GM19239 (cell line): ENCODE data around the gene CDKAL1.
A peak's percentile ranks its signal among the peaks of the same experiment; 100 is the strongest.
"Not testable (repeated sequence)": the region's sequence is repeated elsewhere in the genome, so short reads cannot be mapped to it uniquely, and the experiment has no call there.

Source experiments
- DNase-seq: peaks from one replicate; pipeline ENCODE4 v3.0.0; 2011; ENCODE audit warnings: low spot score; ENCODE audit not compliant: insufficient read length
- FAIRE-seq: peaks from 2 replicates; lab custom pipeline; 2011; peaks lifted over from hg19 to GRCh38; lab: Jason Lieb, UNC

Gene CDKAL1

DNA sequence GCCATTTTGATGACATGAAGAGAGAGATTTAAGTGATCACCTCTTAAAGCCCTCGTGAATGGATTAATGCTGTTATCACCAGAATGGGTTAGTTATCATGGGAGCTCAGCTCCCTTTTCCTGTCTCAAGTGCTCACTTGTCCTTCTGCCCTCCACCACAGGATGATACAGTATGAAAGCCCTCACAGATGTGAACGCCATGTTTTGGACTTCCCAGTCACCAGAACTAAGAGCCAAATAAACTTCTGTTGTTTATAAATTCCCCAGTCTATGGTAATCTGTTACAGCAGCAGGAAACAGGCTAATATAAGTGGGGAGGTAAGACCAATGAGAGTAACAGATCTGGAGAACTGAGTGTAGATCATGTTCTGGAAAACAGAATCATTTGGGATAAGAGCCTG, 493.2 kb downstream of the CDKAL1 start:
- FAIRE-seq (no peak), DNase-seq (no peak)

DNA sequence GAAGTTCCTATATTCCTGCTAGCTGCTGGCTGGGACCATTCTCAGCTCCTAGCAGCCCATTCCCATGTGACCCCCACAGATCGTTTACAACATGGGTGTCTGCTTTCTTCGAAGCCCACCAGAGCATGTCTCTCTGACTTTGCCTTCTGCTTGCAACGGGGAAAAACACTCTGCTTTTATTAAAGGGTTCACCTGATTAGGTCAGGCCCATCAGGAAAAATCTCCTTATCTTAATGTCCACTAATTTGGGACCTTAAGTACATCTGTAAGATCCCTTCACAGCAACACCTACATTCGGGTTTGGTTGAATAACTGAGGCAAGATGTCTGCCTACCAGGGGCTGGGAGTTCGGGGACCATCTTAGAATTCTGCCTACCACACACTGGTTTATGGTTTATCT, 496.9 kb downstream of the CDKAL1 start:
- FAIRE-seq, result no peak
- no peak for DNase-seq

DNA sequence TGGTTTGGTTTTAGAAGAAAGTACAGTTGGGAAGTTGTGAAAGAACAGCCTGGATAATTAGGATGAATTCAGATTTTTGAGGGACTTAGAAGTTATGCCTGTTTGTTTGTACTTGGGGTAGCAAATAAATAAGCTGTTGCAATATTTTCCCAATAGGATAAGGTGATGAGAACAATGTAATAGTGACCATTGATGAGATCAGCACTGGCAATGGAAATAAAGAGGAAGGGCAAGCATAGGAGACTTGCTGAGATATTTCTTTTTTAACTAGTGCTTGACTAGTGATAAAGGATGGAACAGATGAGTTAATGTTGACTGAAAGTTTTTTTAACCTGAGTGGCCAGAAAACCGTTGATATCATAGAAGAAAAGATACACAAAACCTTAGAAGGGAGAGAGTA, 498.8 kb downstream of the CDKAL1 start:
- no peak for DNase-seq
- FAIRE-seq, result no peak

DNA sequence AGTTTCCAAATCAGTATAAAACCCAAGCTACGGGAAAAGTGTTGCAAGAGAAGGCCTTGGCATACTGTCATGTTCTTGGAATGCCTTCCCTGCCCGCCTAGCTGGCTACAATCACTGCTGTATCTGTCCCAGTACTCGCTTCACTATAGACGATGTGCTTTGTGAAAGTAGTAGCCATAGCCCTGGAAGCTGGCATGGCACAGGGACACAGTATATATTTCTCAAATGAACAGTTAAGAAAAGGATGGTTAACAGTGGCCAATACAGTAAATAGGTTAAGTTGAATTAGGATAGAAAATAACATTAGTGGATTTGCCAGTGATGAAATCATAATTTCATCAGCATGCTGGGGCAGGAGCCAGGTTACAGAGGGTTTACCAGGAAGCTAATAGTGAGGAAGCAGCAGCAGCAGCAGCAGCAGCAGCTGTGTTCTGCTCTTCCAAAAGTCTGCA, 499.3 kb downstream of the CDKAL1 start:
- FAIRE-seq, result no peak
- DNase-seq, result no peak

DNA sequence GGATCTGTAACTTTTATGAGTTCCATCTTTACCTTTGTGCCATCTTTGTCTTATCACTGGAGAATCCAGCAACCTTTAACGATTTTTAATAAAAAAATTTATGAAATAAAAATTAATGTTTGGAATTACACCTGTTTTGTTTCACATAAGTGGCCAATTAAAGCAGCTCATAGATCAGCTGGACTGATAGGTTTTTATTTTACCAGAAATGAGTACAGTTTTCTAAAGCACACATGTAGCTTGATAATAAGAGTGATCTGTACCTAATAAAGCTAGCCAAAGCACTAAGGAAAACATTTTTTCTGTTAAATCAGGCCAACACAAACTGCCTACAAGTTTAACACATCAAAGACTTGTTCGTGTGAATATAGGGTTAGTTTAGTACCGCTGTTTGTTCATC, 500.1 kb downstream of the CDKAL1 start:
- DNase-seq, result no peak
- no peak for FAIRE-seq

DNA sequence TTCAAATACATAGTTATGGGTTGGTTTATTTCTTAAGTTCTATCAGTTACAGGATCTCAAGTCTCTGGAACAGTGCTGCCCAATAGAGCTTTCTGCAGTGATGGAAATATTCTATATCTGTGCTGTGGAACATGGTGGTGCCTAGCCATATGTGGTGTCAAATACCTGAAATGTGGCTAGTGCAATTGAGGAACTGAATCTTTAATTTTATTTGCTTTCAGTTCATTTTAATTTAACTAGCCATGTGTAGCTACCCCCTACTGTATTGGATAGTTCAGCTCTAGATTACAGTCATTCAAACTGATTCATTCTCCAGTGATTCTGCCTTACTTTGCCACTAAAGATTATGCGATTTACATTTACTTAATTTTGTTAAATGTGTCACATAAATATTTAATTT, 503.2 kb downstream of the CDKAL1 start:
- DNase-seq, result no peak
- FAIRE-seq, result no peak

DNA sequence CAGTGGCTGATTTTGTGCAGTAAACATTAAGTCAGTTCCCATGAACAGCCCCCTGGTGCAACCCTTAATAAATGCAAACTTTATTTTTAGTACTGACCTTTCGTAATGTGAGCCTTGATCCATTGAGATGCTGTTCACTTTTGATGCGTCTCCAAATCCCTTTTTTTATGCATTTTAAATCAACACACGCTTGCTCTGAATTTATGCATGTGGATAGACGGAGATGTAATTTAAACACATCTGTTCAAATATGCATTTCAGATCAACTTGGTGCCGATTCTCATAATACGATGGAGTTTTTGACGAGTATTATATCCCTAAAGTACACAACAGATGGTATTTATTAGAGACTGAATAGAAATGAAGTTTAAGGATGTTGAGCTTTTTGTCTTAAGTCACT, 505.7 kb downstream of the CDKAL1 start:
- DNase-seq, result no peak
- FAIRE-seq, result no peak

DNA sequence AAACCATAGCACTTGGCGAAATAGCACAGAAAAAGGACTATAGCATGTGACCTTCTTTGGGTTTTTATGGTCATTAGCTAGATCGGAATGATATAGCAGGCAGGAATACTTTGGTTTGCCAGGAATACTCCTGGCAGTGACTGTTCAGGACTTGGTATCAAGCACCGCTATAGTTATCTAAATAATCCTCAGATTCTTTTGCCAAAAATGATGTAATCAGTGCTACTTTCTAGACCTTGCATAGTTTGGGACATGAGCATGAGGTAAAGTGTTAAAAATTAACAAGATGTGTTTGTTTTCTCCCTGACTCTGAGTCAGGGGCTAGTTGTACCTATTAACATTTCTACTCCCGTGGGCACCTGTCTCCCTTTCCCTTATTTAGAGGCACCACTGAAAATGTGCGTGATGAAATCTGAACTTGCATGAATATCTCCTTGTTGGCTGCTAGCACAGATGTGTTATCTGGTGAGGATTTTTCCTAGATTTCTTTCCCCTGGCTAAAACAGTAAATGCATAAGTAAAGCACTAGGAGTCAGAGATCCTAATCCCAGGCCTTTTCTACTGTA, 511.0 kb downstream of the CDKAL1 start:
- DNase-seq (no peak), FAIRE-seq (no peak)

DNA sequence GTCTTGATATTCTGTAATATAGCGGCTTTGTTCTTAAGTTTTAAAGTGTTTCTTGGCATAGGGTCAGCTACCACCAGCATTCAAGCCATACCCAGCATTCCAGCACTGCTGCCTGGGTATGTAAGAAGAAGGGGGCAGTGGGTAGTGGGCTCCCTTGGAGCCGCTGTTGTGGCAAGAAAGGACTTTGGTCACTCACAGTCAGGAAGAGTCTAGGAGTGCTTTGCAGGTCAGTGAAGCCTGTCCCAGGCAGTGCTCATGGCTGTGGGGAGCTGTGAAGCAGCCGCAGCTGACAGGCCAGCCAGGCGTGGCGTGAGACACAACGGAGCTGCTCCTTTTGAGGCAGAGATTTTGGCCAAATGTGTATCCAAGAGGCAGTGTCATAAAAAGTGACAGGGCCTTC, 512.0 kb downstream of the CDKAL1 start:
- no peak for FAIRE-seq
- no peak for DNase-seq

DNA sequence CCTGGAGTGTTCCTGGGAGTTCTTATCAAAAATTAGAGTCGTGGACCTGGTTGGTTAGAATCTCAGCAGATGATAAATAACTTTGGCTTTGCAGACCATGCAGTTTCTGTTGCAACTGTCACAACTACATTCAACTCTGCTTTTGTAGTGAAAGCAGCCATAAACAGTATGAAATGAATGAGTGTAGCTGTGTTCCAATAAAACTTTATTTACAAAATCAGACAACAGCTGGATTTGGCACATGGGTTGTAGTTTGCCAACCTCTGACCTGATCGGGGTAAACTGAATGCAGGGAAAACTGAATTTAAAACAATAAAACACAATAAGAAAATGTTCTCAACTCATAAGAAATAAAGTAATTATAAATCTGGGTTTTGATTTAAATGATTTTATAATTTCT, 513.8 kb downstream of the CDKAL1 start:
- FAIRE-seq (no peak), DNase-seq (no peak)

DNA sequence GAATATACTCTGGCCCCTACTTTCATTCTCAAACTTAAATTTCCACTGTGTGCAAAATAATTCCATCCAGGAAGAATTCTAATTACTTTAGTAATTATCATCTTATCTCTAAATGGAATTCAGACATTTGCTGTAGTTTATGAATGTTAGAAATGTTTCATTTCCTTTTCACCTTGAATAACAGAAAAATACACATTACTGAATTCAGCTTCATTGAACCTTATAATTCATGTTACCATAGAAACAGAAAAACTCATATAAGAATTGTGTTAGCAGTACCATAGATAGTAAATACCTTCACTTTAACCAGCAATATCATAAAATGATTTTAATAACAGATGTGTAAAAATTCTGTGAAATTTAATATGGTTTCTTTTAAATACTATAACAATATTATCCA, 514.9 kb downstream of the CDKAL1 start:
- FAIRE-seq, result no peak
- DNase-seq, result no peak

DNA sequence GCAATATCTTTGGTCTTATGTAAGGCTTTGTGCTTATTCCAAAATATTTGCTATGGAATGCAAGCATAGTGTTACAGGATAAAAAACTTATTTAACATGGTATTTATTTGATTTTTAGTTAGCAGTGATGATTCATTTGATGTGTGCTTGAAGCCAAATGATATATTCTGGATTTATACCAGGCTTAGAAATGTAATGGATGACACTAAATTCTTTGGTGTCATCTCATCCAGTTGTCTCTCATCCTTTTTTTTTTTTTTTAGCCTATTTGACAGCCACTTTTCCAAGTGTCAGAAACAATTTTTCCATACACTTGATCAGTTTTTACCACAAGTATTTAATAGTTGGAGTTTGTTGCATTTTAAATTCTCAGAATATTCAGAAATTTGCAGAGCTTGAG, 515.3 kb downstream of the CDKAL1 start:
- FAIRE-seq, result no peak
- no peak for DNase-seq

DNA sequence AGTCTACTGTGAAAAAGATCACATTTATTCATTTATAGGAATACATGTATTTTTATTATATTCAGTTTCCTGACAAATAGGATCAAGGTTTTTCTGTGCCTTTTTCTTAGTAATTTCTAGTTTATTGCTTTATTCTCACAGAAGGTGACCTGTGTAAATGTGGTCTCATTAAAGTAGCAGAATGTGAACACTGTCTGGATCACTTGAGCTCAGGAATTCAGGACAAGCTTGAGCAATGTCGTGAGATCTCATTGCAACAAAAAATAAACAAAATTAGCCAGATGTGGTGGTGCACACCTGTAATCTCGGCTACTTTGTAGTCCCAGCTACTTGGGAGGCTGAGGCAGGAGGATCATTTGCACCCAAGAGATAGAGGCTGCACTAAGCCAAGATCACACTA, 516.7 kb downstream of the CDKAL1 start:
- FAIRE-seq, result no peak
- no peak for DNase-seq

DNA sequence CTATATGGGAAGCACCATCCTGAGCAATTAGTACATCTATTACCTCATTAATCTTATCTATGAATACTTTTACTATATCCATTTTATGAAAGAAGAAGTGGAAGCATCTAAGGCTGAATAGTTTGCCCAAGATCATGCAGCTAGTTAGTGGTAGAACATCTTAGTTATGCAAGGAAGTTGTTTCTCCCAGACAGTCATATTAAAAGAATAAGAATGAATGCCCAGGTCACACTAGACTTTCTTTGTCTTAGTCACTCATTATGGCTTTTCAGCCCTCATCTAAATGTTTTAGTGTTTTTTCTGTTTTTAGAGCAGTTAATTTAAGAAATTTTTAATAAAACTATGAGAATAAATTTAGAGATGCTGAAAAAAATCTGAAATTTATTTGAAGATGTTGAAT, 517.5 kb downstream of the CDKAL1 start:
- DNase-seq, result no peak
- FAIRE-seq, result no peak

DNA sequence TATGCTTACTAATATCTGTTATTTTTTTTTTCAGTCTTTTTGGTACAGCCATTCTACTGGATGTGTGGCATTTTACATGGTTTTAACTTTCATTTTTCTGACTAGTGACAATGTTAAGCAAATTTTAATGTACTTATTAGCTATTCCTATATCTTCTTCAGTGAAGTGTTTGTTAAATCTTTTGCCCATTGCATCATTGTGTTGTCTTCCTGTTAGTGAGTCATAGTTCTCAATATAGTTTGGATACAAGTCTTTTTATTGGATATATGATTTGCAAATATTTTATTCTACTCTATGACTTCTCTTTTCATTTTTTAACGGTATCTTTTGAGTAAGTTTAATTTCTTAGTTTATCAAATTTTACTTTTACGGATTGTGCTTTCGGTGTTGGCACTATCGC, 519.4 kb downstream of the CDKAL1 start:
- FAIRE-seq (no peak), DNase-seq (no peak)

DNA sequence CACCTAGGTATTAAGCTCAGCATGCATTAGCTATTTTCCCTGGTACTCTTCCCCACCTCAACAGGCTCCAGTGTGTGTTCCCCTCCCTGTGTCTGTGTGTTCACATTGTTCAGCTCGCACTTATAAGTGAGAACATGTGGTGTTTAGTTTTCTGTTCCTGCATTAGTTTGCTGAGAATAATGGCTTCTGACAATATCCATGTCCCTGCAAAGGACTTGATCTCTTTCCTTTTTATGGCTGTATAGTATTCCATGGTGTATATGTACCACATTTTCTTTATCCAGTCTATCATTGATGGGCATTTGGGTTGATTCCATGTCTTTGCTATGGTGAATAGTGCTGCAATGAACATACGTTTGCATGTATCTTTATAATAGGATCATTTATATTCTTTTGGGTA, 521.2 kb downstream of the CDKAL1 start:
- not testable (repeated sequence) for DNase-seq, FAIRE-seq

DNA sequence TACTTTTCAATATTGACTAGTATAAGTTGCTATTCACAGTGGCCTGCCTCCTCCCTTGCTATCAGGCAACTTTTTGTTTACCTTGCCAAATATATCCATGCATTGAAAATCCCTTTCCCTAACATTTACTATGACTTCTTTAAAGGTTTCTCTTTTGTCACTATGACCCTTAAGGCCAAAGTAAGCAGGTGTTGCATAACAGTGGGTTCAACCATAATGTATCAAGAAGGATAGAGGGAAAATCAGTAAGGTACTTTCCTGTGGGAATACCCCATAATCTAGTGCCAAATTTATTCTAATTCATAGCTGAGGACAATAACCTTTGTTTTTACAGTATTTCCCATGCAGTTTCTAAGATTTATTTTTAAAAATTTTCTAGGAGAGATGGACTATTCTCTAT, 527.6 kb downstream of the CDKAL1 start:
- no peak for DNase-seq
- FAIRE-seq, result no peak

DNA sequence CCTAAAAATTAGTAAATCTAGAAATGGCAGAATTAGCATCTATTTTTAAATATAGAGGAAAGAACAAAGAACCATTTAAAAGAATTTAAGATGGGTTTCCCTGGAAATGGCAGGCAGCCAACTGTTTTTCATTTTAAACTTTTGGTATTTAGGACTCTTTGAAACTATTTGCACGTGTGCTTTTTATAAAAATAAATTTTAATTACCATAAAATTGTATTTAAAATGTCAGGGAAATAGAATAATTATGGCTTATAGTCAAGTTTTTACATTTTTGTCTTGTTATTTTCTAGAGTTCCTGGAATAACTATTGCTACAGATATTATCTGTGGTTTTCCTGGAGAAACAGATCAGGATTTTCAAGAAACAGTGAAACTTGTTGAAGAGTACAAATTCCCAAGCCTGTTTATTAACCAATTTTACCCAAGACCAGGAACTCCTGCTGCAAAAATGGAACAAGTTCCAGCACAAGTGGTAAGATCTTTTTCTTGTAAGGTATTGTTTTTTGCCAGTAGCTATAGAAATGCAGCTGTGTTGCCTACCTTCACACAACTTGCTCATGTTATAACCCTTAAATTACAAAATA, 530.6 kb downstream of the CDKAL1 start:
- no peak for FAIRE-seq
- DNase-seq, result no peak

DNA sequence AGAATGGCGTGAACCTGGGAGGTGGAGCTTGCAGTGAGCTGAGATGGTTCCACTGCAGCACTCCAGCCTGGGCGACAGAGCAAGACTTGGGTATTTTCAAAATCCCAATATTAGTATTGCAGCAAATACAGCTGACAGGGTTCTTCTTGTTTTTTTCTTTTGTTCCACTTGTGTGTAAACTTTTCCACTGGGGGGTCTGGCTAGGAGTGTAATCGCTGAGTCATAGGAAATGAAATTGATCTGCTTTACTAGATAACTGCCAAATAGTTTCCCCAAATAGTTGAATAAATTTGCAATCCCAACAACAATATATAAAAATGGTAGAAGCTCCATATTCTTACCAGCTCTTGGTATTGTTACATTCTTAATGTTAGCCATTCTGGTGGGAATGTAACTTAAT, 533.3 kb downstream of the CDKAL1 start:
- no peak for FAIRE-seq
- DNase-seq, result no peak

DNA sequence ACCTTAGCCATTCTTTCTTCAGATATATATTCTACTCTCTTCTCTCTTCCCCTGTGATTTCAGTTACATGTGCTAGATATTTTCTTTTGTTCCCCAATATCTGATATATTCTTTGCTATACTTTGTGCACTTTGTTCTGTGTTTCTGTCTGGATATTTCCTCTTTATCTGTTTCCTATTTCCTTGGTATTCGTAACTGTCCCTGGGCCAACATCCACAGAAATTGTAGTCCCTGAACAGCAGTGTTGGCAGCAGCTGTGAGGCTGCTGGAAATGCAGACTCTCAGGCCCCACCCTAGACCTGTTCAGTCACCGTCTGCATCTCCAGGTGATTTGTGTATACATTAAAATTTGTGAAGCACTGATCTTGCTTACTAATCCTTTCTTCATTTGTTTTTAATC, 536.4 kb downstream of the CDKAL1 start:
- FAIRE-seq, result no peak
- DNase-seq, result no peak

DNA sequence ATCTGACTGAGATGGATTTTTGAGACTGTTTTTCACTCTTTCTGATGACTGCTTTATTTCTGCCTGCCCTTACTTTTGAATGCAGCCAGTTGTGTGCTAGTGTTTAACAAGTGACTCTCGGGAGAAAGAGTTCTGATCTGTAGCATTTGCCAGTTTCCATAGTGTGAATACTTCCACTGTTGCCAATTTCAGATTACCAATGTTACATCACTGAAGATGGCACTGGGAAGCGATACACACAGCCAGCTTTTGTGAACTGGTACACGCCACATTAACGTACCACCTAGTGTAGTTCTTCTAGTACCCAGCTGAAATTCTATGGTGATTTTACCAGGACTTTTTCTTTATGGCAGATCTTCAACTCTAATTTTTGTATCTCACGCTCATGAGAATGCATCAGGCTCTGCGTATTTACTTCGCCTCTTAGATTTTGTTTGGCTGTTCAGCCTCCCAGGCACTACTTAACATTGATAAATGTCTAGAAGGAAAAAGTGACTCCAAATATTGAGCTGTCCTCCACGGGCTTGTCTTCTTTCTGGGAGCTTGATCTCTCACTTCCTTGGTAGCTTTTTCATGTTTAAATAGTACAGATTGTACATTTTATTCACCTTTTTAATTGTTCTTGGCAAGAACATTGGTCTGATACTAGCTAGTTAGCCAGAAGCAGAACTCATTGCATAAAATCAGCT, 537.7 kb downstream of the CDKAL1 start:
- FAIRE-seq (no peak), DNase-seq (no peak)

DNA sequence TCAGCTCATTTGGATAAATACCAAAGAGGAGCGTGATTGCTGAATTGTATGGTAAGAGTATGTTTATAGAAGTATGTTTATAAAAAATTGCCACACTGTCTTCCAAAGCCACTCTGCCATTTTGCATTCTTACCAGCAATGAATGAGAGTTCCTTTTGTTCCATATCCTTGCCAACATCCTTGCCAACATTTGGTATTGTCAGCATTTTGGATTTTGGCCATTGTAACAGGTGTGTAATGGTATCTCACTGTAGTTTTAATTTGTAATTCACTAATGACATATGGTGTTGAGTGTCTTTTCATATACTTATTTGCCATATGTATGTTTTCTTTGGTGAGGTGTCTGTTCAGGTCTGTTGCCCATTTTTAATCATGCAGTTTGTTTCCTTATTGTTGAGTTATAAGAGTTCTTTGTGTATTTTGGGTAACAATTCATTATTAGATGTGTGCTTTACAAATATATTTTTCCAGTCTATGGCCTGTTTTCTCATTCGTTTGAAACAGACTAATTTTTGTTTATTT, 539.1 kb downstream of the CDKAL1 start:
- FAIRE-seq (peak; percentile 55), DNase-seq (no peak)
